OCI-LY3 (cell line): ENCODE measurements around the gene LHFPL2.

Experiments
- H2AFZ ChIP-seq: fragments of 200-600, 300-600 bp; shearing (Covaris generic); 2 replicates; pipeline ENCODE4 v1.6.0; 2014; ENCODE audit warnings: antibody characterized with exemption, low read depth, low read length
- H3K27ac ChIP-seq: fragments of 200-600, 300-600 bp; sonication (generic); 2 replicates; pipeline ENCODE4 v1.5.1; 2014; ENCODE audit warnings: mild to moderate bottlenecking, low read length, moderate library complexity, mixed read lengths
- H3K27me3 ChIP-seq: fragments of 200-600, 300-600 bp; sonication (generic); 2 replicates; pipeline ENCODE4 v1.6.1; 2014; ENCODE audit warnings: low read depth, low read length, mixed read lengths
- H3K36me3 ChIP-seq: fragments of 200-600, 300-600 bp; sonication (generic); replicated peaks from 2 replicates; pipeline ENCODE3; 2014; ENCODE audit warnings: low read depth, low read length, mixed read lengths
- H3K4me1 ChIP-seq: fragments of 300-600, 200-600 bp; sonication (generic); 2 replicates; pipeline ENCODE4 v1.6.1; 2014; ENCODE audit warnings: low read length, mixed read lengths
- H3K4me2 ChIP-seq: fragments of 200-600, 300-600 bp; sonication (generic); 2 replicates; pipeline ENCODE4 v1.6.1; 2014; ENCODE audit warnings: low read length, mixed read lengths
- H3K4me3 ChIP-seq: fragments of 300-600, 200-600 bp; sonication (generic); 2 replicates; pipeline ENCODE4 v1.5.1; 2014; ENCODE audit warnings: antibody characterized with exemption, mild to moderate bottlenecking, low read length, moderate library complexity
- H3K79me2 ChIP-seq: fragments of 300-600, 200-600 bp; shearing (Covaris generic); 2 replicates; pipeline ENCODE4 v1.6.1; 2014; ENCODE audit warnings: mild to moderate bottlenecking, low read length, mixed read lengths
- H3K9ac ChIP-seq: fragments of 300-600, 200-600 bp; shearing (Covaris generic); 2 replicates; pipeline ENCODE4 v1.6.0; 2014; ENCODE audit warnings: mild to moderate bottlenecking, low read length, moderate library complexity
- H3K9me3 ChIP-seq: fragments of 200-600, 300-600 bp; shearing (Covaris generic); 2 replicates; pipeline ENCODE4 v1.6.1; 2014; ENCODE audit warnings: low read length, mixed read lengths; ENCODE audit not compliant: insufficient read depth
- H4K20me1 ChIP-seq: fragments of 200-600, 300-600 bp; sonication (generic); 2 replicates; pipeline ENCODE4 v1.6.1; 2016; ENCODE audit warnings: low read length, mixed read lengths; ENCODE audit not compliant: insufficient read depth
- EZH2phosphoT487 ChIP-seq: fragments of 200-600 bp; shearing (Covaris generic); IDR thresholded peaks from 2 replicates; pipeline ENCODE4 v1.6.1; 2018; ENCODE audit warnings: antibody characterized with exemption, mixed run types, low read depth
- TF ChIP-seq, protein P1 (sequence below): fragments of 200-600, 300-600 bp; sonication (generic); IDR thresholded peaks from 2 replicates; pipeline ENCODE4 v1.5.1; 2014; ENCODE audit warnings: antibody characterized with exemption, low read length, low read depth

Gene LHFPL2

DNA sequence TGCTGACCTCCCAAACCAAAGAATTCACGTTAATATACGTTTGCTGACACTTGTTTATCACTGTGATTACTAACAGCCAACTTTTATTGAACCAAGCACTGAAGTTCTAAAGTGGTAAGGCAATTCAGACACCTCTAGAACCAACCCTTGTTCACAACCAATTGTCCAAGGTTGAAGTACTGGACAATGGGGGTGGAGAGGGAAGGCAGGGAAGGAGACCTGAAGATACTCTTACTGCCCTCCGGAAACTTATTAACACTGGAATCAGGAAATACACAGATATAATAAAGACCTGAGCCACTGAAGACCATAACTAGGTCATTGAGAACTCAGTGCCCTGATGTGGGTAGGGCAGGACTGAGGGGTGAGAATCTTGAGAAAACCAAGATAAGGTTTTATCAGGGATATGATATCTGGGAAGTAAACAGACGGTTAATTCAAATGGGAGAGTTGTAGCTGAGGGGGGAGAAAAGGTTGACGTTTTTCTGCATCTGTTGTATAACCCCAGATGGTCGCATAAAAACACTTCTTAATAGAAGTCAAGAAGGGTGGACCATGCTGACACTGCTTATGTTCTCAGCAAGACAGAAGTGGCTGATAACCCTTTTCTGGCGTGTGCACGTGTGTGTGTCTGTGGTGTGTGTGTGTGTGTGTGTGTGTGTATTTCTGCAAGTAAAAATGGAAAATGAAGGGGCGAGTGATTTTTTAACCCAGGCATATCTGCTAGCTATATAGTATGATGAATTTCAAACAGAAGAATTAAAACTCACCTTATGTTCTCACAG, 125.9 kb downstream of the LHFPL2 start:
- no peaks in the 10 kb centered on the region for H3K27me3 ChIP-seq
- H3K9ac ChIP-seq, result no peak overlapping the region
- no peaks in the 10 kb centered on the region for H3K9me3 ChIP-seq
- H3K4me1 ChIP-seq, result peaks cover 5% of the 10 kb centered on the region
- no peak overlapping the region for H3K4me2 ChIP-seq
- no peaks in the 10 kb centered on the region for H3K36me3 ChIP-seq
- no peak overlapping the region for H3K4me3 ChIP-seq
- H4K20me1 ChIP-seq, result no peaks in the 10 kb centered on the region
- H2AFZ ChIP-seq, result no peak overlapping the region
- no peaks in the 10 kb centered on the region for H3K79me2 ChIP-seq
- TF ChIP-seq EZH2phosphoT487, result no peak
- H3K27ac ChIP-seq, result no peak overlapping the region

DNA sequence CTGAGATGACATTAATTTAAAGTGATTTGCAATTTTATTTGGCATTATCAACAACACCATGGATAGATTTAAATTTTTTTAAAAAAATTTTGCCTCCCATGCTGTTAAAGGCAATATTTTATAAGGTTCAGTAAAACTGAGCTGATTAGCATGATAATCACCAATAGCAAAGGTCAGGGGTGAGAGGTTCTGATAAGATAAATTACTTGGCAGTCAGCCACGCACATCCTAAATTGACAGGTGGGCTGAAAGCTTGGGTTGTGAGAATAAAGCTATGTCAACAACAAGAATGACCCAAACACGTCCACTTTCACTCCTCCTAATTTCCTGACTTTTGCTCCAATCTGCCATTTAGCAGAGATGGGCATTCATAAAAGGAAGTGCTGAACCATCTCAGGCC, 127.1 kb downstream of the LHFPL2 start:
- Histone ChIP-seq H2AFZ (no peak overlapping the region), H3K4me2 (no peak overlapping the region), H3K27ac (no peak overlapping the region), H3K4me1 (peaks cover 5% of the 10 kb centered on the region), H4K20me1 (no peaks in the 10 kb centered on the region), H3K27me3 (no peaks in the 10 kb centered on the region), H3K9me3 (no peaks in the 10 kb centered on the region), H3K4me3 (no peak overlapping the region), H3K9ac (no peak overlapping the region), H3K36me3 (no peaks in the 10 kb centered on the region), H3K79me2 (no peaks in the 10 kb centered on the region)
- TF ChIP-seq, protein P1, sequence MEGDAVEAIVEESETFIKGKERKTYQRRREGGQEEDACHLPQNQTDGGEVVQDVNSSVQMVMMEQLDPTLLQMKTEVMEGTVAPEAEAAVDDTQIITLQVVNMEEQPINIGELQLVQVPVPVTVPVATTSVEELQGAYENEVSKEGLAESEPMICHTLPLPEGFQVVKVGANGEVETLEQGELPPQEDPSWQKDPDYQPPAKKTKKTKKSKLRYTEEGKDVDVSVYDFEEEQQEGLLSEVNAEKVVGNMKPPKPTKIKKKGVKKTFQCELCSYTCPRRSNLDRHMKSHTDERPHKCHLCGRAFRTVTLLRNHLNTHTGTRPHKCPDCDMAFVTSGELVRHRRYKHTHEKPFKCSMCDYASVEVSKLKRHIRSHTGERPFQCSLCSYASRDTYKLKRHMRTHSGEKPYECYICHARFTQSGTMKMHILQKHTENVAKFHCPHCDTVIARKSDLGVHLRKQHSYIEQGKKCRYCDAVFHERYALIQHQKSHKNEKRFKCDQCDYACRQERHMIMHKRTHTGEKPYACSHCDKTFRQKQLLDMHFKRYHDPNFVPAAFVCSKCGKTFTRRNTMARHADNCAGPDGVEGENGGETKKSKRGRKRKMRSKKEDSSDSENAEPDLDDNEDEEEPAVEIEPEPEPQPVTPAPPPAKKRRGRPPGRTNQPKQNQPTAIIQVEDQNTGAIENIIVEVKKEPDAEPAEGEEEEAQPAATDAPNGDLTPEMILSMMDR, result no peak
- no peak for TF ChIP-seq EZH2phosphoT487

DNA sequence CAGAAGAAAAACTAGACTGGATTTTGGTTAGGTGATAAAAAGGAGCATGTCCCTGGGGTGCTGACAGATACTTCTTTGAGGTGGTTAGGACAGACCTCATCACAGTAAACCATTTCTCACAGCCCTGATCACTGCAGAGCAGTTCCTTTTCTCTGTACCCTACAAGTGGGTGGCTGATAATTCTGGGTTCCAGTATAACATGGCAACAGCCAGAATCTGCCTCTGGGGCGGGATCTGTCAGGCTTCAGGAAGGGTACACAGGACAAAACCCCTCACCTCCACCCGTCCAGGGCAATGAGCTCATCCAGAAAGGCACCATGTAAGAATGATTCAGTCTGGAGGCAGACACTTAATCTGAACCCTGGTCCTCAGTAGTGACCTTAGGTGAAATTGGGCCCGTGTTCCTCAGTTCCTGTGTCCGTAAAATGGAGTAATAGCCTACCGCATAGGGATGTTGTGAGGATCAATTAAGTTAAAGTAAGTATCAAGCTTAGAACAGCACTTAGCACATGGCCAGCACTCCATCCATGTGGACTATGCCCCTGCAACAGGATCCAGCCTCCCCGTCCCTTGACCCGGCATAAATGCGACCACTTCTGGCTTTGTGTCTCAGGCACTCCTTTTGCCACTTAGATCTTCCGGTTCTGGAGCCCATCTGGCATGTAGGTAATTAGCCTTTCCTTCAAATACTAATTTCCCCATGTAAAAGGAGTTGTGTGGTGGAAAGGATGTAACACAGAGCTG, 129.2 kb downstream of the LHFPL2 start:
- Histone ChIP-seq H3K27ac (no peak overlapping the region), H3K4me2 (no peak overlapping the region), H4K20me1 (no peaks in the 10 kb centered on the region), H3K9ac (no peak overlapping the region), H3K27me3 (no peaks in the 10 kb centered on the region), H3K36me3 (no peaks in the 10 kb centered on the region), H3K79me2 (no peaks in the 10 kb centered on the region), H2AFZ (no peak overlapping the region), H3K4me3 (no peak overlapping the region), H3K9me3 (no peaks in the 10 kb centered on the region), H3K4me1 (no peaks in the 10 kb centered on the region)
- TF ChIP-seq, protein P1, result no peak
- no peak for TF ChIP-seq EZH2phosphoT487

DNA sequence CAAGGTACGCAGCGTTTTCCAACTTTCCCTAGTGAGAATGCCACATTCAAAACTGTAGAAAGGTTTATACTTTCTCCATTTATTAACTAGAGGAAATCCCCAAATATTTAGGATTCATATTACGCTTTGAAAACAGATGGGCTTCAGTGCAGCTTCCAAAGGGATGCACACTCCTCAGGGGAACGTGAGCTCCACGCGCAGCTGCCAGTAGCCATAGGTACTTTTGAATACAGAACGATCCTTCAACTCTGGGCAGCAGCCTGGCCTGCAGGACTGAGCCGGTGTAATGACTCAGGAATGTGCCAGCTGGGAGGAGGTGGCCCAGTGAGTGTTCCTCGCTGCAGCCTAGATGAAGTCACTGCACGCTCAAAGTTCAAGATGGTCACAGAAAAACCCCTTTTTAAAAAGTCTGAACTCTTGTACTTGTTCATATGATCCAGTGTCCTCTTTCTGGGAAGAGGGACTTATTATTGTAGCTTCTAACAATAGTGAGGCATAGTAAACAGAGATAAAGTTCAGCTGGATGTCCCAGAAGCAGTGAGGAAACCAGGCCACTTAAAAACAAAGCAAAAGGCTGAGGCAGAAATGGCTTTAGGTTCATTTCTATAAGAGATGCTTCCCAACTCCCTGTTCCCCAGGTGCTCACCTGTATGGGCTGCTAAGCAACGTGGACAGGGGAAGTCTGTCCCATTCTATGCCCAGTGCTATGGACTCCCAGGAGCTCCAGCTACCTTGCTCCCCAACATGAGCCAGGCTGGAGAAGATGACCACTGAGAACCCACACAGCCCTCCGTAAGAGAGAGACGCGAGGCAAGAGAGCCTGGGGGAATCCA, 130.0 kb downstream of the LHFPL2 start:
- H2AFZ ChIP-seq, result no peak overlapping the region

More for the DNA sequence above, 130.0 kb downstream of the LHFPL2 start:
- H3K9ac ChIP-seq, result no peak overlapping the region
- no peaks in the 10 kb centered on the region for H3K9me3 ChIP-seq
- no peak overlapping the region for H3K27ac ChIP-seq
- no peaks in the 10 kb centered on the region for H3K27me3 ChIP-seq
- no peaks in the 10 kb centered on the region for H3K36me3 ChIP-seq
- H3K4me1 ChIP-seq, result no peaks in the 10 kb centered on the region
- H3K4me3 ChIP-seq, result no peak overlapping the region
- H3K4me2 ChIP-seq, result no peak overlapping the region
- TF ChIP-seq, protein P1, result no peak
- no peak for TF ChIP-seq EZH2phosphoT487
- no peaks in the 10 kb centered on the region for H4K20me1 ChIP-seq
- H3K79me2 ChIP-seq, result no peaks in the 10 kb centered on the region
